ENCODE measurements around the gene ANXA6. TPM values are rescaled to one million over a fixed set of nuclear protein-coding genes. Genes with fewer than 3 reads are reported as not detected.

ANXA6 gene
- total and polyA plus RNA-seq, 4 donors, result 61.4 to 208 (median 155) TPM

- no peak for TF ChIP-seq CTCF (IDR thresholded peaks at IDR 0.05; ENCODE audit: control extremely low read depth, extremely low read depth)
- DNase-seq, result peak in 2 of 3 donors; percentile 52 to 74
- H3K9ac ChIP-seq (ENCODE audit: insufficient read depth in 1 of 2, low read length in 2 of 2), result no peak overlapping the region
- peak overlapping the region; percentile 10 to 71 for H3K27ac ChIP-seq (ENCODE audit: low read depth in 1 of 2, low read length in 1 of 2)
- 67 to 83% methylated on average over 11 of the region's 11 CpGs for WGBS, 2 donors
- no peak overlapping the region for H3K4me3 ChIP-seq
- ATAC-seq (ENCODE audit: insufficient read depth, low FRiP score), result no peak
- H3K9me3 ChIP-seq (ENCODE audit: control insufficient read depth in 4 of 4, insufficient read depth in 3 of 4, low read length in 3 of 4), result no peaks in the 10 kb centered on the region
- peaks cover 8 to 56% (median 27%) of the 10 kb centered on the region in 4 donors for H3K36me3 ChIP-seq (ENCODE audit: control insufficient read depth in 4 of 4, insufficient read depth in 4 of 4, low read length in 4 of 4)
- no peaks in the 10 kb centered on the region for H3K27me3 ChIP-seq (ENCODE audit: control insufficient read depth in 3 of 3, insufficient read depth in 3 of 3, low read length in 2 of 3)
- peaks cover 0 to 26% (median 12%) of the 10 kb centered on the region in 5 donors for H3K4me1 ChIP-seq (ENCODE audit: control insufficient read depth in 5 of 5, insufficient read depth in 5 of 5, low read length in 5 of 5)
Measured at GRCh38 chr5:151107738-151108520, 49.6 kb downstream of the ANXA6 start.

- ATAC-seq (ENCODE audit: insufficient read depth, low FRiP score), result no peak
- Histone ChIP-seq H3K27ac (ENCODE audit: low read depth in 1 of 2, low read length in 1 of 2) (no peak overlapping the region), H3K4me3 (no peak overlapping the region), H3K9ac (ENCODE audit: insufficient read depth in 1 of 2, low read length in 2 of 2) (no peak overlapping the region), H3K36me3 (ENCODE audit: control insufficient read depth in 4 of 4, insufficient read depth in 4 of 4, low read length in 4 of 4) (peaks cover 5 to 51% (median 27%) of the 10 kb centered on the region in 4 donors), H3K4me1 (ENCODE audit: control insufficient read depth in 5 of 5, insufficient read depth in 5 of 5, low read length in 5 of 5) (peaks cover 0 to 26% (median 12%) of the 10 kb centered on the region in 5 donors), H3K9me3 (ENCODE audit: control insufficient read depth in 4 of 4, insufficient read depth in 3 of 4, low read length in 3 of 4) (no peaks in the 10 kb centered on the region), H3K27me3 (ENCODE audit: control insufficient read depth in 3 of 3, insufficient read depth in 3 of 3, low read length in 2 of 3) (no peaks in the 10 kb centered on the region)
- no peak for TF ChIP-seq CTCF (IDR thresholded peaks at IDR 0.05; ENCODE audit: control extremely low read depth, extremely low read depth)
- no peak for DNase-seq
- WGBS, 2 donors, result 74 to 93% methylated on average over 7 of the region's 7 CpGs
Measured at GRCh38 chr5:151107084-151107483, 50.5 kb downstream of the ANXA6 start.

GRCh38 chr5:151106509-151106908, 51.1 kb downstream of the ANXA6 start:
- WGBS, 2 donors, result 98 to 100% methylated on average over 2 of the region's 2 CpGs
- H3K36me3 ChIP-seq (ENCODE audit: control insufficient read depth in 4 of 4, insufficient read depth in 4 of 4, low read length in 4 of 4), result peaks cover 5 to 55% (median 29%) of the 10 kb centered on the region in 4 donors

More at GRCh38 chr5:151106509-151106908, 51.1 kb downstream of the ANXA6 start:
- H3K4me1 ChIP-seq (ENCODE audit: control insufficient read depth in 5 of 5, insufficient read depth in 5 of 5, low read length in 5 of 5), result peaks cover 0 to 28% (median 12%) of the 10 kb centered on the region in 5 donors
- DNase-seq, result no peak
- no peaks in the 10 kb centered on the region for H3K27me3 ChIP-seq (ENCODE audit: control insufficient read depth in 3 of 3, insufficient read depth in 3 of 3, low read length in 2 of 3)
- no peak overlapping the region for H3K4me3 ChIP-seq
- H3K9me3 ChIP-seq (ENCODE audit: control insufficient read depth in 4 of 4, insufficient read depth in 3 of 4, low read length in 3 of 4), result no peaks in the 10 kb centered on the region
- H3K9ac ChIP-seq (ENCODE audit: insufficient read depth in 1 of 2, low read length in 2 of 2), result no peak overlapping the region
- ATAC-seq (ENCODE audit: insufficient read depth, low FRiP score), result no peak
- no peak for TF ChIP-seq CTCF (IDR thresholded peaks at IDR 0.05; ENCODE audit: control extremely low read depth, extremely low read depth)
- peak overlapping the region in 1 of 2 donors; percentile 63 for H3K27ac ChIP-seq (ENCODE audit: low read depth in 1 of 2, low read length in 1 of 2)
